Stimulated activated CD4-positive, alpha-beta T cell treated with anti-CD3 and anti-CD28 coated beads, Interleukin-15, amount 100 ng/mL, for 48 hours (primary cell): ENCODE data around the gene GSTM4.
"Not testable (repeated sequence)": the region's sequence is repeated elsewhere in the genome, so short reads cannot be mapped to it uniquely, and the experiment has no call there.

Source experiments
- DNase-seq, 2 donors: peaks; one replicate each; pipeline ENCODE4 v3.0.0-alpha.2; 2020; ENCODE audit warnings: low read depth in 2 of 2

GSTM4 gene

GRCh38 chr1:109704173-109704572 is 48.3 kb downstream of the GSTM4 start:
- DNase-seq = no peak

- DNase-seq = no peak
Observed at GRCh38 chr1:109705411-109705810, 49.5 kb downstream of the GSTM4 start.

DNA sequence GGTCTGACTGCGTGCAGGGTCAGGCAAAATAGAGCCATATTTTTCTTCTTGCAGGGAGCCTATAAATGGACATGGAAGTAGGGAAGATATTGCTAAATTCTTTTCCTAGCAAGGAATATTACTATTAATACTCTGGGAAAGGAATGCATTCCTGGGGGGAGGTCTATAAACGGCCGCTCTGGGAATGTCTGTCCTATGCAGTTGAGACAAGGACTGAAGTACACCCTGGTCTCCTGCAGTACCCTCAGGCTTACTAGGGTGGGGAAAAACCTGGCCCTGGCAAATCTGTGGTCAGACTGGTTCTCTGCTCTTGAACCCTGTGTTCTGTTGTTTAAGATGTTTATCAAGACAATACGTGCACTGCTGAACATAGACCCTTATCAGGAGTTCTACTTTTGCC is 53.0 kb downstream of the GSTM4 start:
- not testable (repeated sequence) for DNase-seq

- not testable (repeated sequence) for DNase-seq
Observed at GRCh38 chr1:109709822-109710221, 53.9 kb downstream of the GSTM4 start.
